Left lung (tissue), 10 donors: ENCODE results near the gene MGAT5B. TPM values are rescaled to one million over a fixed set of nuclear protein-coding genes. Genes with fewer than 3 reads are reported as not detected.

Experiments used
- ATAC-seq: fragments of 200-7000 bp; cut with Tn5 transposase; one replicate; pipeline ENCODE4 v1.9.1; 2020; ENCODE audit warnings: moderate library complexity
- DNase-seq, 4 donors: peaks; one replicate each; pipeline ENCODE4 v3.0.0-alpha.2; 2013 to 2020
- H3K27ac ChIP-seq, 2 donors: fragments of 200-600 bp; sonication (generic) in 1 of 2; one replicate each; pipeline versions ENCODE4 v1.5.0 to v1.8.0; 2020 to 2021
- H3K27me3 ChIP-seq, 2 donors: fragments of 200-600 bp; sonication (generic) in 1 of 2; one replicate each; pipeline versions ENCODE4 v1.5.0 to v1.8.0; 2020 to 2021
- H3K36me3 ChIP-seq, 2 donors: fragments of 200-600 bp; sonication (generic) in 1 of 2; one replicate each; pipeline versions ENCODE4 v1.5.0 to v1.8.0; 2020 to 2021
- H3K4me1 ChIP-seq, 2 donors: fragments of 200-600 bp; one replicate each; pipeline ENCODE4 v1.8.0; 2021
- H3K4me3 ChIP-seq, 2 donors: fragments of 200-600 bp; sonication (generic) in 1 of 2; one replicate each; pipeline versions ENCODE4 v1.5.0 to v1.8.0; 2020 to 2021; ENCODE audit warnings: mild to moderate bottlenecking in 1 of 2
- H3K9me3 ChIP-seq, 2 donors: fragments of 200-600 bp; sonication (generic) in 1 of 2; one replicate each; pipeline versions ENCODE4 v1.5.0 to v1.8.0; 2020 to 2021
- CTCF ChIP-seq, 2 donors: fragments of 200-600 bp; sonication (generic) in 1 of 2; IDR thresholded peaks; one replicate each; pipeline versions ENCODE4 v1.5.0 to v1.8.0; 2021; ENCODE audit warnings: antibody characterized with exemption in 2 of 2
- intact Hi-C, 2 donors: fragments of 100-400 bp; cut with DNase I; formaldehyde crosslinking; loops; one replicate each; pipeline versions ENCODE4 v1.11.2 to v1.14.2; 2022
- polyA plus RNA-seq, 6 donors: library from polyadenylated mRNA; unstranded; fragments of 120-200 nt; gene quantifications; one replicate each; pipeline ENCODE4 v1.2.1, GENCODE V29; 2013; ENCODE audit not compliant: insufficient read length in 6 of 6
- total RNA-seq, 2 donors: library from RNA; stranded (reverse); fragmentation: NEBNext Ultra II Directional; extraction: Animal tissue kit (Norgen Biotek cat#: 25700); gene quantifications; one replicate each; pipeline ENCODE4 v1.2.1, GENCODE V29; 2021
- donor health status: DM: no; HTN: yes; CAD: no.
- donor health status: DM: no; HTN: no; CAD: no.

MGAT5B gene
- total and polyA plus RNA-seq, 8 donors, result 1.0 to 1.9 (median 1.3) TPM

GRCh38 chr17:76826330-76827068, 41.7 kb upstream of the MGAT5B start:
- ATAC-seq, result no peak
- no peaks in the 10 kb centered on the region for H3K9me3 ChIP-seq
- no peak overlapping the region for H3K4me3 ChIP-seq
- no peak overlapping the region for H3K27ac ChIP-seq
- DNase-seq, result no peak
- H3K36me3 ChIP-seq, result no peaks in the 10 kb centered on the region
- intact Hi-C loops, result no loop called here
- H3K4me1 ChIP-seq, result no peaks in the 10 kb centered on the region
- H3K27me3 ChIP-seq, result no peaks in the 10 kb centered on the region
- no peak for TF ChIP-seq CTCF (IDR thresholded peaks at IDR 0.05)

GRCh38 chr17:76827736-76828135, 40.5 kb upstream of the MGAT5B start:
- Histone ChIP-seq H3K27ac (no peak overlapping the region), H3K9me3 (no peaks in the 10 kb centered on the region), H3K36me3 (no peaks in the 10 kb centered on the region), H3K4me3 (no peak overlapping the region), H3K27me3 (no peaks in the 10 kb centered on the region), H3K4me1 (no peaks in the 10 kb centered on the region)
- ATAC-seq (no peak), DNase-seq (no peak)
- TF ChIP-seq CTCF (IDR thresholded peaks at IDR 0.05), result no peak
- intact Hi-C loops, result no loop called here

GRCh38 chr17:76830987-76831715, 37.1 kb upstream of the MGAT5B start:
- no peaks in the 10 kb centered on the region for H3K36me3 ChIP-seq
- no peak overlapping the region for H3K27ac ChIP-seq
- DNase-seq (no peak), ATAC-seq (no peak)
- intact Hi-C loops, result no loop called here
- H3K27me3 ChIP-seq, result peaks cover 0 to 17% of the 10 kb centered on the region in 2 donors
- no peaks in the 10 kb centered on the region for H3K9me3 ChIP-seq
- no peak overlapping the region for H3K4me3 ChIP-seq
- no peaks in the 10 kb centered on the region for H3K4me1 ChIP-seq
- TF ChIP-seq CTCF (IDR thresholded peaks at IDR 0.05), result no peak

GRCh38 chr17:76833034-76833644, 35.1 kb upstream of the MGAT5B start:
- no peak for TF ChIP-seq CTCF (IDR thresholded peaks at IDR 0.05)

GRCh38 chr17:76833747-76834146, 34.5 kb upstream of the MGAT5B start:
- Histone ChIP-seq H3K9me3 (no peaks in the 10 kb centered on the region), H3K27me3 (peaks cover 0 to 17% of the 10 kb centered on the region in 2 donors), H3K27ac (no peak overlapping the region), H3K4me1 (no peaks in the 10 kb centered on the region), H3K4me3 (no peak overlapping the region), H3K36me3 (no peaks in the 10 kb centered on the region)
- intact Hi-C loops, result no loop called here
- ATAC-seq (no peak), DNase-seq (no peak)
- no peak for TF ChIP-seq CTCF (IDR thresholded peaks at IDR 0.05)

More at GRCh38 chr17:76833034-76833644, 35.1 kb upstream of the MGAT5B start:
- intact Hi-C loops, result no loop called here
- ATAC-seq (no peak), DNase-seq (no peak)
- Histone ChIP-seq H3K27ac (no peak overlapping the region), H3K9me3 (no peaks in the 10 kb centered on the region), H3K4me1 (no peaks in the 10 kb centered on the region), H3K4me3 (no peak overlapping the region), H3K27me3 (peaks cover 0 to 17% of the 10 kb centered on the region in 2 donors), H3K36me3 (no peaks in the 10 kb centered on the region)
